Measurements from ENCODE around the gene SYNGR2. TPM values are rescaled to one million over a fixed set of nuclear protein-coding genes. Genes with fewer than 3 reads are reported as not detected.

SYNGR2 gene
- 25.7 TPM for polyA plus RNA-seq (2013, experiment 1 of 4)
- polyA plus RNA-seq (2013, experiment 2 of 4) = 29.8 TPM
- 23.1 TPM for polyA plus RNA-seq (2013, experiment 3 of 4)
- 21.3 TPM for polyA plus RNA-seq (2013, experiment 4 of 4)

GRCh38 chr17:78168242-78168902 is at the start of gene SYNGR2:
Gene SYNGR2 (plus strand): TSS chr17:78168581. CDS start chr17:78168617, 36 bp downstream.
- Histone ChIP-seq H3K9me3 (ENCODE audit: control insufficient read depth, low read length) (no peaks in the 10 kb centered on the region), H3K27me3 (ENCODE audit: control insufficient read depth, insufficient read depth, low read length, poor library complexity, severe bottlenecking) (peaks cover 4% of the 10 kb centered on the region), H3K4me3 (ENCODE audit: insufficient read depth, low read depth, low read length) (peak within 1 kb of the TSS; percentile 62), H3K4me1 (ENCODE audit: control insufficient read depth, insufficient read depth, low read length) (peaks cover 17% of the 10 kb centered on the region), H3K27ac (ENCODE audit: insufficient read depth, low read depth, low read length, poor library complexity, severe bottlenecking) (no peak within 1 kb of the TSS), H3K36me3 (ENCODE audit: control insufficient read depth, insufficient read depth, low read length) (no peaks in the 10 kb centered on the region)
- 1% methylated on average over 84 of the region's 84 CpGs for WGBS, 2 experiments

- Histone ChIP-seq H3K9me3 (ENCODE audit: control insufficient read depth, low read length) (no peaks in the 10 kb centered on the region), H3K36me3 (ENCODE audit: control insufficient read depth, insufficient read depth, low read length) (no peaks in the 10 kb centered on the region), H3K4me3 (ENCODE audit: insufficient read depth, low read depth, low read length) (no peak overlapping the region), H3K4me1 (ENCODE audit: control insufficient read depth, insufficient read depth, low read length) (no peaks in the 10 kb centered on the region), H3K27me3 (ENCODE audit: control insufficient read depth, insufficient read depth, low read length, poor library complexity, severe bottlenecking) (no peaks in the 10 kb centered on the region), H3K27ac (ENCODE audit: insufficient read depth, low read depth, low read length, poor library complexity, severe bottlenecking) (no peak overlapping the region)
- 93 to 95% methylated on average over 14 of the region's 14 CpGs for WGBS, 2 experiments
These were observed 49.6 kb upstream of the SYNGR2 start for GRCh38 chr17:78118801-78119241.

DNA sequence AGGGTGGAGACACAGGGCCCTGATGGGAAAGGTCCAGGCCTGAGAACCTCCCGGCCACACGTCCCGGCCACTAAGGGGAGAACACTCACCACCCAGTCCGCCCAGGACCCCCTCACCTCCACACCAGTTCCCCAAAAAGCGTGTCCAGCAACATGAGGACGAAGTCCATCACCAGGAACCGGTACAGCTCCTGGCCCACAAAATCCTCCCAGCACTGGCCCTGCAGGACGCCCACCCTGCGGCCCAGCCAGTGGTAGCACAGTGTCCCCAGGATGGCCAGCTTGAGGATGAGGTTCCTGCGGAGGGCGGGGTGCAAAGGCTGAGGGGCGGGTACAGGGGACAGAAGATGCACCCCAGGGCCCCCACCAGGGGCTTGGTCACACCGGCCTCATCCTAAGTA is 47.8 kb upstream of the SYNGR2 start:
- WGBS, 2 experiments = 95 to 97% methylated on average over 13 of the region's 13 CpGs
- H3K4me1 ChIP-seq (ENCODE audit: control insufficient read depth, insufficient read depth, low read length) = no peaks in the 10 kb centered on the region
- H3K27me3 ChIP-seq (ENCODE audit: control insufficient read depth, insufficient read depth, low read length, poor library complexity, severe bottlenecking) = no peaks in the 10 kb centered on the region
- no peaks in the 10 kb centered on the region for H3K9me3 ChIP-seq (ENCODE audit: control insufficient read depth, low read length)
- no peak overlapping the region for H3K4me3 ChIP-seq (ENCODE audit: insufficient read depth, low read depth, low read length)
- no peaks in the 10 kb centered on the region for H3K36me3 ChIP-seq (ENCODE audit: control insufficient read depth, insufficient read depth, low read length)
- H3K27ac ChIP-seq (ENCODE audit: insufficient read depth, low read depth, low read length, poor library complexity, severe bottlenecking) = no peak overlapping the region

DNA sequence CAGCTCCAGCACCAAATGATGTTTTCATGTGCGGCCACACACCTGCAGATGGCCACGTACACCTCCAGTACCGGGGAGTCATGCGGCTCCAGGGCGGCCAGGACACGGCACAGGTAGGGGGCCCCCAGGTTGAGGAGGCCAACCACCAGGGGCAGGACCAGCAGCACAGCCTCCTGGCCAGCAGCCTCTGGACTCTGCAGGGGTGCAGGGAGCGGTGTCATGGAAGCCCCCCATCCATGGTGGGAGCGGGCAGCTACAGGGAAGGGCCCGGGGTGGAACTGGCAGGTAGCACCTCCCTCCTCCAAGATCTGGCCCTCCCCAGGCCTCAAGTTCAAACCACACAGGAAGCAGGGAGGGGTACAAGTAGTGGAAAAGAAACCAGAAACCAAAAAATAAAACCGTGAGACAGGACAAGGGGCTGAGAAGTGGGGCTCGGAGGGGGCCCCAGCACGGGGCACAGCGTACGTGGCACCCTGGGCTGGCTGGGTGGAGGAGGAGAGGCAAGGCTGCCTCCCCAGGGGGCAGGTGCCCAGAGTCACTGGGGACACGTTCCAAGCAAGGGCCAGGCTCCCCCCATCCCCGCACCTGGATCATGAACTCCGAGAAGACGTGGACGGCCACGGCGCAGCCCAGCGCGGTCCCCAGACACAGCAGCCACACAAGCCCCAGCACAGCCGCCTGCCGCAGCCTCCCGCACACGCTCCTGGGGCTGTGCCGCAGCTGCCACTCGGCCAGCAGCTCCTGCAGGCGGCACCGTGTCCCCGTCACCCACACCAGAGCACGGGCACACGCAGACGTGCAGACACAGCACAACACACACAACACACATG is 47.2 kb upstream of the SYNGR2 start:
- H3K4me3 ChIP-seq (ENCODE audit: insufficient read depth, low read depth, low read length) = no peak overlapping the region
- H3K27ac ChIP-seq (ENCODE audit: insufficient read depth, low read depth, low read length, poor library complexity, severe bottlenecking) = no peak overlapping the region
- H3K9me3 ChIP-seq (ENCODE audit: control insufficient read depth, low read length) = no peaks in the 10 kb centered on the region
- H3K36me3 ChIP-seq (ENCODE audit: control insufficient read depth, insufficient read depth, low read length) = no peaks in the 10 kb centered on the region
- no peaks in the 10 kb centered on the region for H3K27me3 ChIP-seq (ENCODE audit: control insufficient read depth, insufficient read depth, low read length, poor library complexity, severe bottlenecking)
- WGBS, 2 experiments = 90 to 92% methylated on average over 35 of the region's 35 CpGs
- H3K4me1 ChIP-seq (ENCODE audit: control insufficient read depth, insufficient read depth, low read length) = no peaks in the 10 kb centered on the region

DNA sequence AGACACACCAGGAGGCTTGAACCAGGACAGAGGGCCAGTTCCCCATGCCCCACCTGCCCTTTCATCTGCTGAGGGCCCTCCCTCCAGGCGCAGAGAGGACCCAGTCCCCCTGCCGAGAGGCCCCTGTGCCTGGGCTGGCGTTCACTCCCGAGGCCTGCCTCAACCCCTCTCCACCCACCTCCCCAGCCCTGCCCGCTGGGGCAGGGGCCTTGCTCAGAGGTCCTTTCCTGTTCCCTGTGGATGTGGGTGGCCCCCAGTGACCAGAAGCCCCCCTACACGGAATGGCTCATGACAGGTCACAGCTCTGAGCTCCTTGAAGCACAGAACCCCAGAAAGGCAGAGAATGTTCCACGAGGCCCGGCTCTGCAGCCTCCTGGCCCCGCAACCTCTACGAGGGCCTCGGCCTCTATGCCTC is 46.6 kb upstream of the SYNGR2 start:
- no peaks in the 10 kb centered on the region for H3K27me3 ChIP-seq (ENCODE audit: control insufficient read depth, insufficient read depth, low read length, poor library complexity, severe bottlenecking)
- H3K9me3 ChIP-seq (ENCODE audit: control insufficient read depth, low read length) = no peaks in the 10 kb centered on the region
- H3K4me3 ChIP-seq (ENCODE audit: insufficient read depth, low read depth, low read length) = no peak overlapping the region
- H3K36me3 ChIP-seq (ENCODE audit: control insufficient read depth, insufficient read depth, low read length) = no peaks in the 10 kb centered on the region
- H3K4me1 ChIP-seq (ENCODE audit: control insufficient read depth, insufficient read depth, low read length) = no peaks in the 10 kb centered on the region
- no peak overlapping the region for H3K27ac ChIP-seq (ENCODE audit: insufficient read depth, low read depth, low read length, poor library complexity, severe bottlenecking)
- WGBS, 2 experiments = 83 to 84% methylated on average over 11 of the region's 11 CpGs

GRCh38 chr17:78122216-78122930 is 46.0 kb upstream of the SYNGR2 start:
- WGBS, 2 experiments = 91 to 92% methylated on average over 23 of the region's 23 CpGs
- H3K9me3 ChIP-seq (ENCODE audit: control insufficient read depth, low read length) = no peaks in the 10 kb centered on the region
- no peaks in the 10 kb centered on the region for H3K36me3 ChIP-seq (ENCODE audit: control insufficient read depth, insufficient read depth, low read length)
- H3K4me3 ChIP-seq (ENCODE audit: insufficient read depth, low read depth, low read length) = no peak overlapping the region
- H3K4me1 ChIP-seq (ENCODE audit: control insufficient read depth, insufficient read depth, low read length) = peaks cover 4% of the 10 kb centered on the region
- peaks cover under 1% of the 10 kb centered on the region for H3K27me3 ChIP-seq (ENCODE audit: control insufficient read depth, insufficient read depth, low read length, poor library complexity, severe bottlenecking)
- no peak overlapping the region for H3K27ac ChIP-seq (ENCODE audit: insufficient read depth, low read depth, low read length, poor library complexity, severe bottlenecking)

GRCh38 chr17:78122931-78123249 is 45.5 kb upstream of the SYNGR2 start:
- Histone ChIP-seq H3K4me3 (ENCODE audit: insufficient read depth, low read depth, low read length) (no peak overlapping the region), H3K27ac (ENCODE audit: insufficient read depth, low read depth, low read length, poor library complexity, severe bottlenecking) (no peak overlapping the region), H3K27me3 (ENCODE audit: control insufficient read depth, insufficient read depth, low read length, poor library complexity, severe bottlenecking) (peaks cover 6% of the 10 kb centered on the region), H3K4me1 (ENCODE audit: control insufficient read depth, insufficient read depth, low read length) (peaks cover 8% of the 10 kb centered on the region), H3K9me3 (ENCODE audit: control insufficient read depth, low read length) (no peaks in the 10 kb centered on the region), H3K36me3 (ENCODE audit: control insufficient read depth, insufficient read depth, low read length) (no peaks in the 10 kb centered on the region)
- 85 to 87% methylated on average over 4 of the region's 4 CpGs for WGBS, 2 experiments

- no peaks in the 10 kb centered on the region for H3K36me3 ChIP-seq (ENCODE audit: control insufficient read depth, insufficient read depth, low read length)
- H3K9me3 ChIP-seq (ENCODE audit: control insufficient read depth, low read length) = no peaks in the 10 kb centered on the region
- peaks cover 9% of the 10 kb centered on the region for H3K4me1 ChIP-seq (ENCODE audit: control insufficient read depth, insufficient read depth, low read length)
- H3K27ac ChIP-seq (ENCODE audit: insufficient read depth, low read depth, low read length, poor library complexity, severe bottlenecking) = no peak overlapping the region
- peaks cover 11% of the 10 kb centered on the region for H3K27me3 ChIP-seq (ENCODE audit: control insufficient read depth, insufficient read depth, low read length, poor library complexity, severe bottlenecking)
- WGBS, 2 experiments = 94 to 95% methylated on average over 5 of the region's 5 CpGs
- no peak overlapping the region for H3K4me3 ChIP-seq (ENCODE audit: insufficient read depth, low read depth, low read length)
These were observed 45.0 kb upstream of the SYNGR2 start for GRCh38 chr17:78123258-78123929.

GRCh38 chr17:78124081-78124835 is 44.1 kb upstream of the SYNGR2 start:
- Histone ChIP-seq H3K9me3 (ENCODE audit: control insufficient read depth, low read length) (no peaks in the 10 kb centered on the region), H3K27ac (ENCODE audit: insufficient read depth, low read depth, low read length, poor library complexity, severe bottlenecking) (no peak overlapping the region), H3K4me1 (ENCODE audit: control insufficient read depth, insufficient read depth, low read length) (peaks cover 9% of the 10 kb centered on the region), H3K4me3 (ENCODE audit: insufficient read depth, low read depth, low read length) (no peak overlapping the region), H3K27me3 (ENCODE audit: control insufficient read depth, insufficient read depth, low read length, poor library complexity, severe bottlenecking) (peaks cover 13% of the 10 kb centered on the region), H3K36me3 (ENCODE audit: control insufficient read depth, insufficient read depth, low read length) (no peaks in the 10 kb centered on the region)
- WGBS, 2 experiments = 94 to 96% methylated on average over 30 of the region's 30 CpGs

Data from ectodermal cell (in vitro differentiated cells).